ENCODE measurements around the gene DNAJC4. TPM values are rescaled to one million over a fixed set of nuclear protein-coding genes. Genes with fewer than 3 reads are reported as not detected.

Gene DNAJC4
- total and polyA plus RNA-seq, 9 of the 15 experiments (the other 6 are each of a cell fraction or from before 2014, with no cell fraction given) = 4.0 to 32.6 (median 19.9) TPM

- 0 out of 2 replicates have a peak, but pooled peaks have one; percentile 81 for TF ChIP-seq CREB5 (CRISPR knock-in tag; IDR thresholded peaks at IDR 0.05)
- peak; percentile 76 for TF ChIP-seq KLF1 (tag; IDR thresholded peaks at IDR 0.05)
- peak; percentile 90 for TF ChIP-seq ERF (CRISPR knock-in tag; IDR thresholded peaks at IDR 0.05)
- TF ChIP-seq ZBTB40 (IDR thresholded peaks at IDR 0.05) = peak; percentile 95
- no peak for TF ChIP-seq ZBTB40 (CRISPR knock-in tag; IDR thresholded peaks at IDR 0.05)
- TF ChIP-seq NFIX (CRISPR knock-in tag; IDR thresholded peaks at IDR 0.05; ENCODE audit: low read depth) = 0 out of 2 replicates have a peak, but pooled peaks have one; percentile 1
- TF ChIP-seq CEBPB (tag; IDR thresholded peaks at IDR 0.05) = no peak
- TF ChIP-seq NFATC3 (IDR thresholded peaks at IDR 0.05) = no peak
- TF ChIP-seq MAX (CRISPR knock-in tag; IDR thresholded peaks at IDR 0.05) = peak; percentile 64
- TF ChIP-seq CBX1 (IDR thresholded peaks at IDR 0.05; ENCODE audit: low read depth) = 0 out of 2 replicates have a peak, but pooled peaks have one; percentile 47
- TF ChIP-seq L3MBTL2 (IDR thresholded peaks at IDR 0.05) = peak; percentile 56
- no peak for TF ChIP-seq DIDO1 (tag; IDR thresholded peaks at IDR 0.05; ENCODE audit: low read depth)
- no peak for TF ChIP-seq STAT5B (CRISPR knock-in tag; IDR thresholded peaks at IDR 0.05)
- TF ChIP-seq ZNF740 (CRISPR knock-in tag; IDR thresholded peaks at IDR 0.05) = 0 out of 2 replicates have a peak, but pooled peaks have one; percentile 43
- TF ChIP-seq ZNF740 (tag; IDR thresholded peaks at IDR 0.05) = 0 out of 4 replicates have a peak, but pooled peaks of 1 of the 2 experiments have one; percentile 35
- TF ChIP-seq POLR2A (conservative IDR thresholded peaks at IDR 0.05) = peak; percentile 97
Observed at GRCh38 chr11:64240435-64241240, 10.3 kb downstream of the DNAJC4 start, which contains the start of gene FKBP2 (continued).
